Measurements from ENCODE around the gene GREM2. TPM values are rescaled to one million over a fixed set of nuclear protein-coding genes. Genes with fewer than 3 reads are reported as not detected.

Gene GREM2
- total RNA-seq, 1 donor from 2014 or later = not detected

- TF ChIP-seq CTCF (IDR thresholded peaks at IDR 0.05) = no peak
- Mint-ChIP-seq H3K36me3 (ENCODE audit: unreplicated experiment) (no peaks in the 10 kb centered on the region), H3K9me3 (ENCODE audit: unreplicated experiment) (no peaks in the 10 kb centered on the region), H3K27me3 (ENCODE audit: unreplicated experiment) (no peaks in the 10 kb centered on the region), H3K4me1 (ENCODE audit: unreplicated experiment) (peaks cover 17% of the 10 kb centered on the region), H3K4me3 (ENCODE audit: unreplicated experiment) (no peak overlapping the region), H3K27ac (ENCODE audit: unreplicated experiment) (no peak overlapping the region)
- DNase-seq (ENCODE audit: extremely low spot score, unreplicated experiment) = no peak
Observed at GRCh38 chr1:240650877-240651276, 38.9 kb upstream of the GREM2 start.

GRCh38 chr1:240649733-240650721 lies 38.1 kb upstream of the GREM2 start:
- no peak for DNase-seq (ENCODE audit: extremely low spot score, unreplicated experiment)

GRCh38 chr1:240646571-240647240 lies 34.8 kb upstream of the GREM2 start:
- Mint-ChIP-seq H3K27ac (ENCODE audit: unreplicated experiment) (no peak overlapping the region), H3K4me1 (ENCODE audit: unreplicated experiment) (peaks cover 7% of the 10 kb centered on the region), H3K36me3 (ENCODE audit: unreplicated experiment) (no peaks in the 10 kb centered on the region), H3K9me3 (ENCODE audit: unreplicated experiment) (no peaks in the 10 kb centered on the region), H3K4me3 (ENCODE audit: unreplicated experiment) (no peak overlapping the region), H3K27me3 (ENCODE audit: unreplicated experiment) (no peaks in the 10 kb centered on the region)
- DNase-seq (ENCODE audit: extremely low spot score, unreplicated experiment) = no peak
- TF ChIP-seq CTCF (IDR thresholded peaks at IDR 0.05) = no peak

More at GRCh38 chr1:240649733-240650721, 38.1 kb upstream of the GREM2 start:
- H3K27me3 Mint-ChIP-seq (ENCODE audit: unreplicated experiment) = no peaks in the 10 kb centered on the region
- TF ChIP-seq CTCF (IDR thresholded peaks at IDR 0.05) = no peak
- no peak overlapping the region for H3K27ac Mint-ChIP-seq (ENCODE audit: unreplicated experiment)
- no peak overlapping the region for H3K4me3 Mint-ChIP-seq (ENCODE audit: unreplicated experiment)
- H3K36me3 Mint-ChIP-seq (ENCODE audit: unreplicated experiment) = no peaks in the 10 kb centered on the region
- H3K4me1 Mint-ChIP-seq (ENCODE audit: unreplicated experiment) = peaks cover 17% of the 10 kb centered on the region
- H3K9me3 Mint-ChIP-seq (ENCODE audit: unreplicated experiment) = no peaks in the 10 kb centered on the region

- peaks cover 7% of the 10 kb centered on the region for H3K4me1 Mint-ChIP-seq (ENCODE audit: unreplicated experiment)
- no peak for DNase-seq (ENCODE audit: extremely low spot score, unreplicated experiment)
- H3K27ac Mint-ChIP-seq (ENCODE audit: unreplicated experiment) = no peak overlapping the region
- H3K9me3 Mint-ChIP-seq (ENCODE audit: unreplicated experiment) = no peaks in the 10 kb centered on the region
- no peaks in the 10 kb centered on the region for H3K27me3 Mint-ChIP-seq (ENCODE audit: unreplicated experiment)
- no peak for TF ChIP-seq CTCF (IDR thresholded peaks at IDR 0.05)
- no peak overlapping the region for H3K4me3 Mint-ChIP-seq (ENCODE audit: unreplicated experiment)
- H3K36me3 Mint-ChIP-seq (ENCODE audit: unreplicated experiment) = no peaks in the 10 kb centered on the region
Observed at GRCh38 chr1:240644732-240645131, 32.8 kb upstream of the GREM2 start.
